Astrocyte (in vitro differentiated cells and primary cell): ENCODE measurements around the gene CEP162.

Source experiments
- CTCF ChIP-seq: IDR thresholded peaks from 2 replicates; pipeline ENCODE4 v1.5.1; 2011; ENCODE audit warnings: low read depth, mild to moderate bottlenecking, inconsistent platforms, low read length, moderate library complexity; ENCODE audit not compliant: insufficient read depth
- EZH2 ChIP-seq: IDR thresholded peaks from 2 replicates; pipeline ENCODE4 v1.6.1; 2012; ENCODE audit warnings: mild to moderate bottlenecking, low read length, inconsistent platforms; ENCODE audit not compliant: insufficient read depth

GRCh38 chr6:84255641-84256040, 28.2 kb upstream of the CEP162 start:
- TF ChIP-seq CTCF (no peak), EZH2 (no peak)
